ENCODE data around the gene SH3BP4. TPM values are rescaled to one million over a fixed set of nuclear protein-coding genes. Genes with fewer than 3 reads are reported as not detected.

The SH3BP4 gene
- total RNA-seq, 1 donor from 2014 or later, result 29.6 TPM

DNA sequence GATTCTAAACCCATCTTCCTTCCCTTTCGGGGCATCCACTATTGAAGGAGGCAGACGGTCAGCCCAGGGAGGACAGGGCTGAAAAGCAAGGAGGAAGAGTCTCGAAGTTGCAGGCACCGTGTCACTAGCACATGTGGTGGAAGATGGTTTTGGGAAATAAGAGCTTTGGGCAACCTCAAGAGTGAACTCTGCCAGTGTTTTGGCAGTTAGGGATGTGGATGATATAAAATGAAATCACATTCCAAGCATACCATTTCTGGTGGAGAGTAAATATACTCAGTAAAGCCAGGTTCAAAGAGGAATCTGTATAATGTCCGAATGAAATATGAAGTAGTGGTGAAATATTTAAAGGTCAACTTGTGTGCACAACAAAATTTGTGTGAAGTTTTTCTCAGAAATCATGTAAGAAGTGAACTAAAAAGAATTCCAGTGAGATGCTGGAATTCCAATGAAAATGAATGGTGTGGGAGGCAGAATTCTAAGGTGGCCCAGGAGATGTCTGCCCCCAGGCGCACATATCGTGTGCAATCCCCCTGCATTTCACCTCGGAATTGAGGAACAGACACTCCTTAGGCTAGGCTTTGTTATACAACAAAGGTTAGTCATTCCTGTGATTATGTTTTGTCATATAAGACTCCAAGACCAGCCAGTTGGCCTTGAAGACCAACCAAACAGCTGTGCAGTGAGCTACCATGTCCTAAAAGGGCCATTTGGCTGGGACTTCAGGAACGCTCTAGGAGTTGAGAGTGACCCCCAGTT lies 147.1 kb downstream of the SH3BP4 start:
- ATAC-seq (peak; percentile 45), DNase-seq (no peak)
- H3K27ac ChIP-seq, result no peak overlapping the region
- no peaks in the 10 kb centered on the region for H3K36me3 ChIP-seq
- TF ChIP-seq, protein P1, sequence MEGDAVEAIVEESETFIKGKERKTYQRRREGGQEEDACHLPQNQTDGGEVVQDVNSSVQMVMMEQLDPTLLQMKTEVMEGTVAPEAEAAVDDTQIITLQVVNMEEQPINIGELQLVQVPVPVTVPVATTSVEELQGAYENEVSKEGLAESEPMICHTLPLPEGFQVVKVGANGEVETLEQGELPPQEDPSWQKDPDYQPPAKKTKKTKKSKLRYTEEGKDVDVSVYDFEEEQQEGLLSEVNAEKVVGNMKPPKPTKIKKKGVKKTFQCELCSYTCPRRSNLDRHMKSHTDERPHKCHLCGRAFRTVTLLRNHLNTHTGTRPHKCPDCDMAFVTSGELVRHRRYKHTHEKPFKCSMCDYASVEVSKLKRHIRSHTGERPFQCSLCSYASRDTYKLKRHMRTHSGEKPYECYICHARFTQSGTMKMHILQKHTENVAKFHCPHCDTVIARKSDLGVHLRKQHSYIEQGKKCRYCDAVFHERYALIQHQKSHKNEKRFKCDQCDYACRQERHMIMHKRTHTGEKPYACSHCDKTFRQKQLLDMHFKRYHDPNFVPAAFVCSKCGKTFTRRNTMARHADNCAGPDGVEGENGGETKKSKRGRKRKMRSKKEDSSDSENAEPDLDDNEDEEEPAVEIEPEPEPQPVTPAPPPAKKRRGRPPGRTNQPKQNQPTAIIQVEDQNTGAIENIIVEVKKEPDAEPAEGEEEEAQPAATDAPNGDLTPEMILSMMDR (IDR thresholded peaks at IDR 0.05), result no peak
- intact Hi-C loops (cut with DNase I), result no loop called here
- peaks cover 9% of the 10 kb centered on the region for H3K4me1 ChIP-seq
- H3K4me3 ChIP-seq, result no peak overlapping the region
- no peaks in the 10 kb centered on the region for H3K27me3 ChIP-seq
- H3K9me3 ChIP-seq, result no peaks in the 10 kb centered on the region

DNA sequence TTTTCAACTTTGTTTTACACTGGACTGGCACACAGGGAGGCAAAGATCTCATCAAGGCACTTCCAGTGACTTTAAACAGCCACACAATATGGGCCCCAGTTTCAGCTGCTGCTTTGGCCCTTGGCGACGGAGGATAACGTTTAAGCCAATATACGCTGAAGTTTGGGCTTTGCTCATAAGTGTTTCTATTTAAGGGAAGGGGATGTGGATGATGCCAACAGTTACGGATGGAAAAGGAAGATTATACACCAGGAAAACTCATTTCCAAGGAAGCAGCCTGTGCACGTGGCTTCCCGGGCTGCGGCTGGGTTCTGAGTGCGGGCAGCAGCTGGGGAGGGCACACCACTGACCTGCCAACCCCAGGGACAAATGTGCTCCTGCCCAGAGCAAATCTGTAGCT lies 151.1 kb downstream of the SH3BP4 start:
- H3K4me1 ChIP-seq, result peaks cover 9% of the 10 kb centered on the region
- no peaks in the 10 kb centered on the region for H3K36me3 ChIP-seq
- H3K27ac ChIP-seq, result no peak overlapping the region
- H3K27me3 ChIP-seq, result no peaks in the 10 kb centered on the region
- no peak for DNase-seq
- H3K9me3 ChIP-seq, result no peaks in the 10 kb centered on the region
- ATAC-seq, result no peak
- intact Hi-C loops (cut with DNase I), result no loop called here
- TF ChIP-seq, protein P1 (IDR thresholded peaks at IDR 0.05), result no peak
- no peak overlapping the region for H3K4me3 ChIP-seq

Measured in upper lobe of right lung (tissue), 1 donor.